Measurements from ENCODE around the gene SLC25A12.

- TF ChIP-seq SUZ12 (IDR thresholded peaks at IDR 0.05; ENCODE audit: extremely low read depth, insufficient read depth, insufficient read length): no peak
- TF ChIP-seq YY1 (IDR thresholded peaks at IDR 0.05; ENCODE audit: insufficient read depth, insufficient read length): no peak
- TF ChIP-seq ZNF274 (IDR thresholded peaks at IDR 0.05; ENCODE audit: low read depth, low read length): no peak
These were observed 734 bp downstream of the SLC25A12 start for GRCh38 chr2:171893196-171893823.
